DMS153 treated with DMSO at 0.1 percent for 48 hours (cell line): ENCODE measurements around the gene ALDH1A1.

Experiments
- DNase-seq: peaks from one replicate; lab custom pipeline; 2025; ENCODE audit not compliant: unreplicated experiment; lab: John Stamatoyannopoulos, UW

The ALDH1A1 gene

DNA sequence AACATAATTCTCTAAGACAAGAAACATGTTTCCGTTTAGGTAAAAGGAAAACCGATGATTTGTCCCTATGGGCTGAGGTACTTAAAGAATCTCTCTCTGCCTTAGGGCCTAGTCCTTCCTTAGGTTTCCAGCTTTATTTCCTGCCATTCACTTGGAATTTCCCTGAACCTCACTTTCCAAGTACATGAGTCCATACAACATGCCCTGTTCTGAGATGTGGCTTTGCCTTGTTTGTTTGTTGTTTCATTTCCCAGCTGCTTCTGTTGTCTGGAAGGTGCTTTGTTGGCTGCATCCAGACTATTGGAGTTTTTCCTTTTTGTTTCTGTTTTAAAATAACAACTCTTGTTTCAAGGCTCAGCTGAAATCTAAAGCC, 95.2 kb downstream of the ALDH1A1 start:
- DNase-seq, result no peak

DNA sequence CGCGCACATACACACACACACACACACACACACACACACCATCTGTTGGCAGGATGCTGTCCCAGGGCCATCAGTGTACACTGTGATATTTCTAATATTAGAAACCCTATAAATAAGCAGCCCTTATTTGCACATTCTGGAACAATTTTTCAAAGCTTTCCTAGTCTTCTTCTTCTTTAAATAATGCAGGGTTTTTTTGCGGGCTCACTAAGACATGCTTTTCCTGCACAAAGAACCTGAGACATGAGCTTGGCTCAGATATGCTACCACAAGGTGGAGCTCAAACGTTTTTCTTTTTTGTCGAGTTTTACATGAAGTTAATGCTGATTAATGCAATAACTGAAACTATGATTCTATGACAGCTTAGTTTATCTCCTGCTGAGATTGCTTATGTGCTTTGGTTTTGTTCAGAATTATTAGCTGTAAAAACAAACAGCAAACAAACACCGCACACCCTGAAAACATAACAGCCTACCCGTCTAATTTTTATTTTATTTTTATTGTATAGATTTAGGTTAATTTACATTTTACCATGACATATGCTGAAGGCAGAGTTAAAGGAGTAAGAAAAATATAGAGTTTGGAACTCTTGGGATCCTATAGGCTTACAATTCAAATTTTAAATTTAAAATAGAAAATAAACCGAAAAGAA, 95.8 kb downstream of the ALDH1A1 start:
- DNase-seq, result no peak

DNA sequence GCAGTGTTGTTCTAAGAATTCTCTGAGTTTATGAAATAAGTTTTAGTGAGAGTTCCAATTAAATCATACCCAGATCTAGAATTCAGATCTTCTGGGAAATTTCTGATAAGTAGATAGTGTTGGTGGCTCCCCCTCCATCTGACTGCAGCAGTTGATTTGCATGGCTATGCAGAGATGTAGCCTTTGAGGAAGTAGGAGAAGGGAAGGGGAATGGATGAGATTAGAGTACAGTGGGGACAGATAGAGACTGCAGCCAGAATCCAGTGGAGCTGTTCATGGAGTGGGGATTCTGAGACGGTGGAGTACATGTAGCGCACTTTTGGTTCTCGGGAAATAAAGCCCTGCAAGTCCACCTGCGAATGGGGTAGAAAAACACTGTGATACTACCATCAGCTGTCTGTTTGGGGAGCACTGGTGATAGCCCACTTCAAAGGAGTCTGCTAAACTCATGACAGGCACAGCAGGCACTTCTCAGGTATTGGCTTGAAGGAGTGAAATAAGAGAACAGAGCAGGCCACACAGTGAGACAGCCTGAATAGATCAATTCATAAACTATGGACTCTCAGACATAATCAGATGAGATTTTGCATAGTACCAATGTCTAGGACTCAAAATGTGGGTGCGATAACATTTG, 96.8 kb downstream of the ALDH1A1 start:
- no peak for DNase-seq

DNA sequence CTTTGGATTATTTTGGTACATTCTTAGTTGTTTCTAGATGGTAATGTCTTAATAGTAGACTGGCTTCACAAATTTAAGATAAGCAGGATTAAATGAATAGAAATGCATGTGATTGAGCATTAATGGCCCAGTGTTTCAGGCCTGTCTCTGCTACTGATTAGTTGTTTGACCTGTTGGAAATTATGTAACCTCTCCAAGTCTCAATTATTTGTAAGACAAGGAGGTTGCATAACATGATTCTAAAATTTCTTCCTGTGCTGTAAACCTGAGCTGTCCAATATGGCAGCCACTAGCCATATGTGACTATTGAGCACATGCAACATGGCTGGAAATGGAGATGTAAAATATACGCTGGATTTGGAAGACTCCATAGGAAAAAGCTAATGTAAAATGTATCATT, 97.5 kb downstream of the ALDH1A1 start:
- DNase-seq, result no peak
